Esophagus squamous epithelium (tissue), 5 donors: ENCODE results near the gene MYO18A. TPM values are rescaled to one million over a fixed set of nuclear protein-coding genes. Genes with fewer than 3 reads are reported as not detected.

ENCODE experiments used
- DNase-seq: peaks from one replicate; lab custom pipeline; 2025; lab: John Stamatoyannopoulos, UW
- H3K27ac ChIP-seq, 4 donors: fragments of 200-600 bp; sonication (generic); one replicate each; pipeline ENCODE4 v1.5.1; 2016 to 2019; ENCODE audit warnings: mild to moderate bottlenecking in 1 of 4
- H3K27me3 ChIP-seq, 4 donors: fragments of 200-600 bp; sonication (generic); 1 replicate in 3 of 4; 2 replicates in 1 of 4; pipeline versions ENCODE4 v1.5.1 to v1.6.0; 2017 to 2021; ENCODE audit warnings: antibody characterized with exemption in 1 of 4
- H3K36me3 ChIP-seq, 3 donors: fragments of 200-600 bp; sonication (generic); one replicate each; pipeline ENCODE4 v1.5.1; 2016 to 2019
- H3K4me1 ChIP-seq, 3 donors: fragments of 200-600 bp; sonication (generic); one replicate each; pipeline ENCODE4 v1.5.1; 2017 to 2019
- H3K4me3 ChIP-seq, 4 donors: fragments of 200-600 bp; sonication (generic); 1 replicate in 3 of 4; 2 replicates in 1 of 4; pipeline ENCODE4 v1.5.1; 2016 to 2019; ENCODE audit warnings: mild to moderate bottlenecking in 2 of 4, moderate library complexity in 1 of 4
- H3K9me3 ChIP-seq, 3 donors: fragments of 200-600 bp; sonication (generic); one replicate each; pipeline ENCODE4 v1.5.1; 2016 to 2019
- POLR2A ChIP-seq, 4 donors: fragments of 450-650 bp; IDR thresholded peaks; one replicate each; pipeline ENCODE4 v1.6.1; 2017; ENCODE audit warnings: antibody characterized with exemption in 4 of 4, mild to moderate bottlenecking in 4 of 4, moderate library complexity in 3 of 4
- WGBS, 2 donors: methylation state at CpG; one replicate each; pipeline ENCODE4 v1.1.5; 2018; 5-methylcytosine and 5-hydroxymethylcytosine counted together
- intact Hi-C: fragments of 100-400 bp; cut with DNase I; formaldehyde crosslinking; loops from one replicate; pipeline ENCODE4 v1.15.0; 2022
- total RNA-seq, 4 donors: library from RNA; depleted of rRNA; stranded (reverse); fragments of >200 nt; gene quantifications; one replicate each; pipeline ENCODE4 v1.1.0, GENCODE V29; 2016
- TF ChIP-seq, protein P1 (sequence below), 6 experiments: fragments of 450-650 bp in 4 of 6; fragments of 200-600 bp in 2 of 6; sonication (generic) in 2 of 6; IDR thresholded peaks; one replicate each; pipeline ENCODE4 v1.5.1; 2016 to 2019; ENCODE audit warnings: antibody characterized with exemption in 6 of 6, mild to moderate bottlenecking in 4 of 6, moderate library complexity in 4 of 6
- donor health status: DM: yes; HTN: yes; CAD: no.

MYO18A gene
- total RNA-seq, 4 donors from 2014 or later: 44.0 to 74.9 (median 68.5) TPM

DNA sequence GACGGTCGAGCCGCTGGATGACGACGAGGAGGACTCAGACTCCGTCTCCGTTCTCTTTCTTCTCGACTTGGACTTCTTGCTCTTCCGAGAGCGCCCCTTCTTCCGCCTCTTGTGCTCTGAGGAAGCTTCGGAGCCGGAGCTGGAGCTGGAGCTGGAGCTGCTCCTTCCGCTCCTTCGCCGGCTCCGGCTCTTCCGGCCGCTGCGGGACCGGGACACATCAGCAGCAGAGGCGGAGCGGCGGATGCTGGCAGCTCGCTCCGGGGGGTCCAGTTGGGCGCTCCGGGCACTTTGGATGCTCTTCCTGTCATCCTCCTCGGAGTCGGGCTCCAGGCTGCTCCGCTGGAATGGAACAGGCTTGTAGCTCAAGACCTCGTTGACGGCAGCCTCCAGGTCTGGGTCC lies 100.3 kb downstream of the MYO18A start:
- DNase-seq: no peak
- Histone ChIP-seq H3K4me3 (no peak overlapping the region), H3K27me3 (no peaks in the 10 kb centered on the region), H3K4me1 (peaks cover 0 to 27% (median 0%) of the 10 kb centered on the region in 3 donors), H3K9me3 (no peaks in the 10 kb centered on the region), H3K27ac (no peak overlapping the region), H3K36me3 (peaks cover 21 to 99% (median 26%) of the 10 kb centered on the region in 3 donors)
- WGBS, 2 donors: 96 to 97% methylated on average over 6 to 16 of the region's 33 CpGs
- intact Hi-C loops: no loop called here
- TF ChIP-seq, protein P1, sequence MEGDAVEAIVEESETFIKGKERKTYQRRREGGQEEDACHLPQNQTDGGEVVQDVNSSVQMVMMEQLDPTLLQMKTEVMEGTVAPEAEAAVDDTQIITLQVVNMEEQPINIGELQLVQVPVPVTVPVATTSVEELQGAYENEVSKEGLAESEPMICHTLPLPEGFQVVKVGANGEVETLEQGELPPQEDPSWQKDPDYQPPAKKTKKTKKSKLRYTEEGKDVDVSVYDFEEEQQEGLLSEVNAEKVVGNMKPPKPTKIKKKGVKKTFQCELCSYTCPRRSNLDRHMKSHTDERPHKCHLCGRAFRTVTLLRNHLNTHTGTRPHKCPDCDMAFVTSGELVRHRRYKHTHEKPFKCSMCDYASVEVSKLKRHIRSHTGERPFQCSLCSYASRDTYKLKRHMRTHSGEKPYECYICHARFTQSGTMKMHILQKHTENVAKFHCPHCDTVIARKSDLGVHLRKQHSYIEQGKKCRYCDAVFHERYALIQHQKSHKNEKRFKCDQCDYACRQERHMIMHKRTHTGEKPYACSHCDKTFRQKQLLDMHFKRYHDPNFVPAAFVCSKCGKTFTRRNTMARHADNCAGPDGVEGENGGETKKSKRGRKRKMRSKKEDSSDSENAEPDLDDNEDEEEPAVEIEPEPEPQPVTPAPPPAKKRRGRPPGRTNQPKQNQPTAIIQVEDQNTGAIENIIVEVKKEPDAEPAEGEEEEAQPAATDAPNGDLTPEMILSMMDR (IDR thresholded peaks at IDR 0.05): no peak
- no peak for TF ChIP-seq POLR2A (IDR thresholded peaks at IDR 0.05)

DNA sequence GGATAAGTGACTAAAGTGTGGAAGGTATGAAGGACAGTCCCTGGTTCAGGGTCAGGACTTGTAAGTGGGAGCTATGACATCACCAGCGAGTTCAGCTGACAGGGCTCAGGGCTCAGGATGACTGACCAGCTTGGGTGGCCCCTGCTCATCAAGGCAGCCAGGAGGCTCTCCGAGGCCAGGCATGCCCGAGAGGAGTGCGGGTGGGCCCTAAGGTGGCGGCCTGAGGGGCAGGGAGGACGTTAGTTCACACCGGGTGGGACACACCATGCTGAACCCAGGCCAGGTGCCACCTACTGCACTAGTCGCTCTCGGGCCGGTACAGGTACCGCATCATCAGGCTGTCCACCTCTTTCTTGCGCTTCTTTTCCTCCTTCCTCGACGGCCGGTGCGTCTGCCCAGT lies 100.8 kb downstream of the MYO18A start:
- Histone ChIP-seq H3K27ac (no peak overlapping the region), H3K36me3 (peaks cover 20 to 99% (median 25%) of the 10 kb centered on the region in 3 donors), H3K27me3 (no peaks in the 10 kb centered on the region), H3K4me3 (no peak overlapping the region), H3K4me1 (peaks cover 0 to 27% (median 0%) of the 10 kb centered on the region in 3 donors), H3K9me3 (no peaks in the 10 kb centered on the region)
- DNase-seq: no peak
- TF ChIP-seq, protein P1 (IDR thresholded peaks at IDR 0.05): no peak
- no peak for TF ChIP-seq POLR2A (IDR thresholded peaks at IDR 0.05)
- intact Hi-C loops: no loop called here
- 90 to 93% methylated on average over 13 to 16 of the region's 16 CpGs for WGBS, 2 donors

DNA sequence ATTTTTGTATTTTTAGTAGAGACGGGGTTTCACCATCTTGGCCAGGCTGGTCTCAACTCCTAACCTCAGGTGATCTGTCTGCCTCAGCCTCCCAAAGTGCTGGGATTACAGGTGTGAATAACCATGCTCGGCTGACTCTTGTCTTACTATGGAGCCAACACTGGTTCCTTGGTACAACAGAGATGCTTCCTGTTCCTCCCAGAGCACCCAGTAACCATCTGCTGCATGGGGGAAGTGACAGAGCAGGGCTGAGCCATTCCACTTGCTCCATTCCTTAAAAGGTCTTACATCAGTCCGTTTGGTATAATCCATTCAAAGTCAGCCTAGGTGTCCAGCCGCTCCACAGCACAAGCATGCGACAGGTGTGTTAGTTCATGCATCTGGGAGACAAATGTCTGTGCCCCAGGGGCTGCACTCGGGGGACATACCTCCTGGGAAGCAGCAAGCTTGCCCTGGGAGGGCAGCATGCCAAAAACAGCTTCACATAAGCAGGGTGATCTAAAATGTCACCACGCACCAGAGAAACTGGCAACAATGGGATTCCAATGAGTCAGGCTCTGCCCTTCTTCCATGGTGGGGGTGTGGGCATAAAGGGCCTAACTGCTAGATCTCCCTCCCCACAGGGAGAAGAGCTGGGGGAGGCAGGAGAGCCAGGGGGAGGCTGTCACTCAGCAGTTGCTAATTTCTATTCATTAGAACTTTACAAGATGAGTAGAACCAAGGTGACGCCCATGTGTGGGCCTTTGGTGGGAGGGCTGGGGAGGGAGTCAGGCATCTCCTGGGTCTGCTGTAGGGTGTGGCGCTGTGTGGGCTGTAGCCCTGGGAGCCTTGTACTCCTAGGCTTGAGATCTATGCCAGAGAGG lies 101.8 kb downstream of the MYO18A start:
- Histone ChIP-seq H3K36me3 (peaks cover 16 to 95% (median 21%) of the 10 kb centered on the region in 3 donors), H3K9me3 (no peaks in the 10 kb centered on the region), H3K4me3 (no peak overlapping the region), H3K27ac (no peak overlapping the region), H3K27me3 (no peaks in the 10 kb centered on the region), H3K4me1 (peaks cover 0 to 27% (median 0%) of the 10 kb centered on the region in 3 donors)
- WGBS, 2 donors: 64 to 79% methylated on average over 4 to 6 of the region's 9 CpGs
- DNase-seq: no peak
- TF ChIP-seq, protein P1 (IDR thresholded peaks at IDR 0.05): no peak
- TF ChIP-seq POLR2A (IDR thresholded peaks at IDR 0.05): no peak
- intact Hi-C loops: no loop called here

DNA sequence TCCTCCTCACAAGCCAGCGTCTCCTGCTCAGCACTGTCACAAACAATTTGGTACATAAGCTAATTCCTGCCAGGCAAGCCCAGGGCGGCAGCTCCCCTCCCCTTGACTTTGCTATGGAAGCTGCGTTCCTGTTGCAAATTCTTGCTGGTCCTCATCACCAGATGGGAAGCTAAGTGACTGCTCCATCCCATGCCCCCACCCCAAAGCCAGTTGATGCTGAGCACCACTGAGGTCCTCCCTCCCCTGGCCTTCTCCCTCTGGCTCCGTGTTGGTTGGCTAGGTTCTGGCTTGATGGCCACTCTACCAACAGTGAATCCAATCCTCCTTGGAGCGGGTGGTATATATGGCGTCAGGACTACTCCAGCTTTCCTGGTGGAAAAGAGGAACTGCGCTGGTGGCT lies 102.9 kb downstream of the MYO18A start:
- WGBS, 2 donors: 76 to 89% methylated on average over 3 to 5 of the region's 7 CpGs
- intact Hi-C loops: no loop called here
- peaks cover 0 to 27% (median 0%) of the 10 kb centered on the region in 3 donors for H3K4me1 ChIP-seq
- TF ChIP-seq, protein P1 (IDR thresholded peaks at IDR 0.05): no peak
- no peak for TF ChIP-seq POLR2A (IDR thresholded peaks at IDR 0.05)
- H3K27me3 ChIP-seq: no peaks in the 10 kb centered on the region
- no peak overlapping the region for H3K4me3 ChIP-seq
- H3K36me3 ChIP-seq: peaks cover 12 to 84% (median 19%) of the 10 kb centered on the region in 3 donors
- H3K27ac ChIP-seq: no peak overlapping the region
- no peaks in the 10 kb centered on the region for H3K9me3 ChIP-seq
- no peak for DNase-seq

DNA sequence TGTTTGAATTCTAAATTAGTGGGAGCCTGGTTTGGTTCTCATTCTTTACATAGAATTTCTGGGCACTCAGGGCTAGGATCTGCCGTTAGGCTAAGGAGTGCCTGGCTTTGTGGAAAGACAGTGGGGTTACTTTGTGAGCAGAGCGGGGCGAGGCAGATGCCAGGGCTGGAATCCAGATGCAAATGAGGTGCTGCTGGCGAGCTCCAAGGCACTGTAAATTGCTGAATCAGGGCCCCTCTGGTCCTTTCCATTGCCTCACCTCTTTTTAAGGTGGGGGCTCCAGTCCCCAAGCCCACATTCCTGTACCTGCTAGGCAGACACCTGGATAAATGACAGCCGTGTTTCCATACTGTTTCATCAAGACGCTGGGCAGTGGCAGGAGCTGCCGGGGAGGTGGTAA lies 103.5 kb downstream of the MYO18A start:
- Histone ChIP-seq H3K4me1 (peaks cover 0 to 27% (median 0%) of the 10 kb centered on the region in 3 donors), H3K9me3 (no peaks in the 10 kb centered on the region), H3K27me3 (no peaks in the 10 kb centered on the region), H3K27ac (no peak overlapping the region), H3K36me3 (peaks cover 8 to 78% (median 14%) of the 10 kb centered on the region in 3 donors), H3K4me3 (no peak overlapping the region)
- intact Hi-C loops: no loop called here
- DNase-seq: no peak
- 44 to 61% methylated on average over 3 to 6 of the region's 7 CpGs for WGBS, 2 donors
- no peak for TF ChIP-seq POLR2A (IDR thresholded peaks at IDR 0.05)
- TF ChIP-seq, protein P1 (IDR thresholded peaks at IDR 0.05): no peak
